Lower lobe of right lung (tissue), 2 donors: ENCODE measurements around the gene SLC11A1. TPM values are rescaled to one million over a fixed set of nuclear protein-coding genes. Genes with fewer than 3 reads are reported as not detected.
A peak's percentile ranks its signal among the peaks of the same experiment; 100 is the strongest.

Experiments
- ATAC-seq, 2 donors: fragments of 200-7000 bp; cut with Tn5 transposase; one replicate each; pipeline ENCODE4 v1.9.1; 2020 to 2022; ENCODE audit warnings: mild to moderate bottlenecking in 2 of 2, moderate library complexity in 2 of 2
- DNase-seq: peaks from one replicate; pipeline ENCODE4 v3.0.0-alpha.2; 2020
- H3K27ac ChIP-seq: fragments of 200-600 bp; one replicate; pipeline ENCODE4 v1.8.0; 2022
- H3K27me3 ChIP-seq: fragments of 200-600 bp; one replicate; pipeline ENCODE4 v1.8.0; 2022; ENCODE audit warnings: low read depth
- H3K36me3 ChIP-seq: fragments of 200-600 bp; one replicate; pipeline ENCODE4 v1.8.0; 2022; ENCODE audit warnings: mild to moderate bottlenecking
- H3K4me1 ChIP-seq: fragments of 200-600 bp; one replicate; pipeline ENCODE4 v1.8.0; 2022
- H3K4me3 ChIP-seq: fragments of 200-600 bp; one replicate; pipeline ENCODE4 v1.8.0; 2022; ENCODE audit warnings: mild to moderate bottlenecking
- H3K9me3 ChIP-seq: fragments of 200-600 bp; one replicate; pipeline ENCODE4 v1.8.0; 2022
- CTCF ChIP-seq: fragments of 200-600 bp; IDR thresholded peaks from one replicate; pipeline ENCODE4 v1.8.0; 2022; ENCODE audit warnings: antibody characterized with exemption, mild to moderate bottlenecking
- intact Hi-C: fragments of 100-400 bp; cut with DNase I; formaldehyde crosslinking; loops from one replicate; pipeline ENCODE4 v1.11.0; 2022
- total RNA-seq: library from RNA; stranded (reverse); fragmentation: NEBNext Ultra II Directional; extraction: Animal tissue kit (Norgen Biotek cat#: 25700); gene quantifications from one replicate; pipeline ENCODE4 v1.2.1, GENCODE V29; 2021
- donor health status: DM: no; HTN: yes; CAD: no; lungs with severe emphysema.

The SLC11A1 gene
- total RNA-seq, 1 donor from 2014 or later, result 419 TPM

GRCh38 chr2:218360453-218360852, 21.6 kb upstream of the SLC11A1 start:
- no peak for TF ChIP-seq CTCF
- ATAC-seq, result peak; percentile 35 to 46
- Histone ChIP-seq H3K27ac (no peak overlapping the region), H3K4me1 (peaks cover 31% of the 10 kb centered on the region), H3K36me3 (no peaks in the 10 kb centered on the region), H3K9me3 (no peaks in the 10 kb centered on the region), H3K4me3 (no peak overlapping the region), H3K27me3 (no peaks in the 10 kb centered on the region)
- peak; percentile 79 for DNase-seq
- intact Hi-C loops, result loop anchor here (10.0 kb wide), 1 partner anchor 66 kb away; the partner anchor contains the start of gene TMBIM1

- intact Hi-C loops, result loop anchor here (10.0 kb wide), 1 partner anchor 68 kb away; the partner anchor contains the start of gene TMBIM1
- no peak for ATAC-seq
- H3K36me3 ChIP-seq, result no peaks in the 10 kb centered on the region
- H3K4me3 ChIP-seq, result no peak overlapping the region
- DNase-seq, result peak; percentile 24
- TF ChIP-seq CTCF, result no peak
- no peak overlapping the region for H3K27ac ChIP-seq
- H3K4me1 ChIP-seq, result peaks cover 19% of the 10 kb centered on the region
- H3K9me3 ChIP-seq, result peaks cover 6% of the 10 kb centered on the region
- no peaks in the 10 kb centered on the region for H3K27me3 ChIP-seq
Measured at GRCh38 chr2:218362606-218363005, 19.5 kb upstream of the SLC11A1 start.

GRCh38 chr2:218363736-218364135, 18.3 kb upstream of the SLC11A1 start:
- no peak overlapping the region for H3K4me3 ChIP-seq
- ATAC-seq, result no peak
- no peaks in the 10 kb centered on the region for H3K36me3 ChIP-seq
- H3K27me3 ChIP-seq, result no peaks in the 10 kb centered on the region
- H3K4me1 ChIP-seq, result peaks cover 26% of the 10 kb centered on the region
- peaks cover 6% of the 10 kb centered on the region for H3K9me3 ChIP-seq
- peak; percentile 32 for DNase-seq
- peak overlapping the region; percentile 53 for H3K27ac ChIP-seq
- TF ChIP-seq CTCF, result no peak
- intact Hi-C loops, result loop anchor here (10.0 kb wide), 1 partner anchor 69 kb away; the partner anchor contains the start of gene TMBIM1

- no peak for DNase-seq
- ATAC-seq, result no peak
- Histone ChIP-seq H3K9me3 (peaks cover 6% of the 10 kb centered on the region), H3K36me3 (no peaks in the 10 kb centered on the region), H3K4me3 (no peak overlapping the region), H3K27me3 (no peaks in the 10 kb centered on the region), H3K4me1 (peaks cover 31% of the 10 kb centered on the region), H3K27ac (peak overlapping the region; percentile 24)
- TF ChIP-seq CTCF, result no peak
- intact Hi-C loops, result loop anchor here (10.0 kb wide), 1 partner anchor 69 kb away; the partner anchor contains the start of gene TMBIM1
Measured at GRCh38 chr2:218364196-218364595, 17.9 kb upstream of the SLC11A1 start.

- Histone ChIP-seq H3K36me3 (no peaks in the 10 kb centered on the region), H3K4me1 (peaks cover 53% of the 10 kb centered on the region), H3K9me3 (peaks cover 6% of the 10 kb centered on the region), H3K4me3 (peak overlapping the region; percentile 59), H3K27ac (peak overlapping the region; percentile 95), H3K27me3 (no peaks in the 10 kb centered on the region)
- intact Hi-C loops, result loop anchor here (10.0 kb wide), 1 partner anchor 72 kb away; the partner anchor contains the start of gene TMBIM1
- TF ChIP-seq CTCF, result no peak
- ATAC-seq, result no peak
- no peak for DNase-seq
Measured at GRCh38 chr2:218366621-218367414, 15.3 kb upstream of the SLC11A1 start.
